EH (cell line): ENCODE data around the gene WDR90.
A peak's percentile ranks its signal among the peaks of the same experiment; 100 is the strongest.

Experiments
- DNase-seq: peaks from one replicate; pipeline ENCODE4 v3.0.0-alpha.2; 2015; ENCODE audit warnings: low read depth

The WDR90 gene

GRCh38 chr16:660459-661183, 11.5 kb downstream of the WDR90 start:
- peak; percentile 87 for DNase-seq

GRCh38 chr16:661184-661821, 12.1 kb downstream of the WDR90 start:
- no peak for DNase-seq

- no peak for DNase-seq
Observed at GRCh38 chr16:662095-662494, 12.9 kb downstream of the WDR90 start.

- no peak for DNase-seq
Observed at GRCh38 chr16:662597-662996, 13.4 kb downstream of the WDR90 start.

GRCh38 chr16:666572-666971, 17.4 kb downstream of the WDR90 start:
- no peak for DNase-seq

- no peak for DNase-seq
Observed at GRCh38 chr16:667113-667779, 18.1 kb downstream of the WDR90 start.

GRCh38 chr16:667780-668518, 18.8 kb downstream of the WDR90 start, which contains the start of gene RHOT2:
Gene RHOT2, plus strand, starts transcription at chr16:668132. Its CDS starts 68 bp downstream, at chr16:668200.
- DNase-seq, result peak; percentile 90

GRCh38 chr16:668519-669171, 19.5 kb downstream of the WDR90 start:
- peak; percentile 17 for DNase-seq

- no peak for DNase-seq
Observed at GRCh38 chr16:669666-670065, 20.5 kb downstream of the WDR90 start.

GRCh38 chr16:670485-671352, 21.6 kb downstream of the WDR90 start:
- DNase-seq, result no peak

- no peak for DNase-seq
Observed at GRCh38 chr16:671353-672131, 22.4 kb downstream of the WDR90 start.

- no peak for DNase-seq
Observed at GRCh38 chr16:672371-672770, 23.2 kb downstream of the WDR90 start.

- DNase-seq, result no peak
Observed at GRCh38 chr16:672851-673250, 23.7 kb downstream of the WDR90 start.

GRCh38 chr16:673399-673991, 24.3 kb downstream of the WDR90 start:
- DNase-seq, result no peak

- DNase-seq, result no peak
Observed at GRCh38 chr16:674214-674881, 25.2 kb downstream of the WDR90 start.

- peak; percentile 53 for DNase-seq
Observed at GRCh38 chr16:674968-675883, 26.1 kb downstream of the WDR90 start, which contains the start of gene RHBDL1. Gene RHBDL1, plus strand, starts transcription at chr16:675671. Its CDS starts 120 bp downstream, at chr16:675791.

- no peak for DNase-seq
Observed at GRCh38 chr16:675884-676564, 26.9 kb downstream of the WDR90 start.
